Fibroblast of lung (primary cell): ENCODE results near the gene ECSIT. TPM values are rescaled to one million over a fixed set of nuclear protein-coding genes. Genes with fewer than 3 reads are reported as not detected.

Experiments
- DNase-seq, 2 donors: peaks; one replicate each; pipeline versions ENCODE4 v3.0.0 to v3.0.0-alpha.2; 2010; ENCODE audit warnings: low read depth in 2 of 2
- H2AFZ ChIP-seq: 2 replicates; pipeline ENCODE4 v1.5.1; 2012; ENCODE audit warnings: low read length, control low read depth, inconsistent platforms
- H3K27ac ChIP-seq: 2 replicates; pipeline ENCODE4 v1.5.1; 2011; ENCODE audit warnings: low read length, control low read depth; ENCODE audit not compliant: insufficient read depth
- H3K27me3 ChIP-seq: 2 replicates; pipeline ENCODE4 v1.5.1; 2011; ENCODE audit warnings: mild to moderate bottlenecking, low read length; ENCODE audit not compliant: control insufficient read depth, insufficient read depth
- H3K36me3 ChIP-seq: 2 replicates; pipeline ENCODE4 v1.5.1; 2011; ENCODE audit warnings: low read length; ENCODE audit not compliant: control insufficient read depth, insufficient read depth
- H3K4me1 ChIP-seq: 2 replicates; pipeline ENCODE4 v1.5.1; 2011; ENCODE audit warnings: low read length; ENCODE audit not compliant: control insufficient read depth, insufficient read depth; ENCODE audit errors: extremely low read depth
- H3K4me2 ChIP-seq: 2 replicates; pipeline ENCODE4 v1.5.1; 2011; ENCODE audit warnings: low read length, control low read depth; ENCODE audit not compliant: insufficient read depth; ENCODE audit errors: extremely low read depth
- H3K4me3 ChIP-seq, 4 experiments: fragments of 200-600 bp in 1 of 4; sonication (generic) in 1 of 4; replicated peaks in 1 of 4; 2 replicates each; pipeline ENCODE4 v1.5.1; 2011 to 2016; ENCODE audit warnings: low read length in 4 of 4, low read depth in 3 of 4, mild to moderate bottlenecking in 3 of 4, control low read depth in 2 of 4, inconsistent platforms in 1 of 4, mixed read lengths in 1 of 4; ENCODE audit not compliant: insufficient read depth in 1 of 4; ENCODE audit errors: control extremely low read depth in 1 of 4
- H3K79me2 ChIP-seq: 2 replicates; pipeline ENCODE4 v1.5.1; 2012; ENCODE audit warnings: mild to moderate bottlenecking, low read length, inconsistent platforms; ENCODE audit not compliant: control insufficient read depth, insufficient read depth
- H3K9ac ChIP-seq: 2 replicates; pipeline ENCODE4 v1.5.1; 2011; ENCODE audit warnings: mild to moderate bottlenecking, low read length, control low read depth; ENCODE audit not compliant: insufficient read depth
- H3K9me3 ChIP-seq: 2 replicates; pipeline ENCODE4 v1.5.1; 2012; ENCODE audit warnings: low read depth, low read length; ENCODE audit not compliant: control insufficient read depth, insufficient read depth
- H4K20me1 ChIP-seq: 2 replicates; pipeline ENCODE4 v1.5.1; 2011; ENCODE audit warnings: low read length; ENCODE audit not compliant: control insufficient read depth, insufficient read depth; ENCODE audit errors: extremely low read depth
- CTCF ChIP-seq, 2 donors: IDR thresholded peaks in 1 of 2; conservative IDR thresholded peaks in 1 of 2; 1 replicate in 1 of 2; 2 replicates in 1 of 2; pipeline ENCODE4 v1.5.1; 2011 to 2012; ENCODE audit warnings: low read length in 2 of 2, control low read depth in 1 of 2, inconsistent platforms in 1 of 2, low read depth in 1 of 2, mild to moderate bottlenecking in 1 of 2
- EZH2 ChIP-seq: IDR thresholded peaks from 2 replicates; pipeline ENCODE4 v1.5.1; 2012; ENCODE audit warnings: low read length, control low read depth, mild to moderate bottlenecking; ENCODE audit errors: missing control alignments
- polyA plus RNA-seq, 2 donors: library from polyadenylated mRNA; depleted of rRNA in 1 of 2; stranded (reverse) in 1 of 2; unstranded in 1 of 2; fragments of >200 nt; gene quantifications; 2 replicates each; pipeline ENCODE4 v1.2.1, GENCODE V29; 2011 to 2012; ENCODE audit warnings: missing spikeins in 1 of 2
- total RNA-seq: library from RNA; depleted of rRNA; stranded (reverse); fragments of >200 nt; gene quantifications from 2 replicates; pipeline ENCODE4 v1.2.1, GENCODE V29; 2014

Gene ECSIT
- total and polyA plus RNA-seq, 2 donors (not counting 1 experiment from before 2014, with no cell fraction given), result 19.3 to 33.5 TPM

GRCh38 chr19:11485245-11485837, 43.6 kb downstream of the ECSIT start:
- TF ChIP-seq CTCF (conservative IDR thresholded peaks at IDR 0.05 in 1 of 2, IDR thresholded peaks at IDR 0.05 in 1 of 2; ENCODE audit: low read depth in 1 of 2, low read length in 2 of 2) (no peak), EZH2 (no peak)
- no peaks in the 10 kb centered on the region for H3K4me1 ChIP-seq
- no peak overlapping the region for H3K4me2 ChIP-seq
- H3K27me3 ChIP-seq, result peaks cover 18% of the 10 kb centered on the region
- H3K79me2 ChIP-seq, result no peaks in the 10 kb centered on the region
- H4K20me1 ChIP-seq, result no peaks in the 10 kb centered on the region
- no peak for DNase-seq
- no peaks in the 10 kb centered on the region for H3K36me3 ChIP-seq
- H3K27ac ChIP-seq, result no peak overlapping the region
- no peak overlapping the region for H3K9ac ChIP-seq
- no peak overlapping the region for H3K4me3 ChIP-seq
- no peaks in the 10 kb centered on the region for H3K9me3 ChIP-seq
- no peak overlapping the region for H2AFZ ChIP-seq

GRCh38 chr19:11483366-11484111, 45.4 kb downstream of the ECSIT start:
- no peaks in the 10 kb centered on the region for H4K20me1 ChIP-seq
- H3K36me3 ChIP-seq, result no peaks in the 10 kb centered on the region
- H2AFZ ChIP-seq, result no peak overlapping the region
- no peaks in the 10 kb centered on the region for H3K9me3 ChIP-seq
- H3K4me2 ChIP-seq, result no peak overlapping the region
- no peak overlapping the region for H3K9ac ChIP-seq
- no peak overlapping the region for H3K27ac ChIP-seq
- peaks cover 29% of the 10 kb centered on the region for H3K27me3 ChIP-seq
- no peaks in the 10 kb centered on the region for H3K4me1 ChIP-seq
- no peak for TF ChIP-seq EZH2
- no peak for TF ChIP-seq CTCF (conservative IDR thresholded peaks at IDR 0.05 in 1 of 2, IDR thresholded peaks at IDR 0.05 in 1 of 2; ENCODE audit: low read depth in 1 of 2, low read length in 2 of 2)
- H3K4me3 ChIP-seq, result no peak overlapping the region
- DNase-seq, result no peak
- H3K79me2 ChIP-seq, result no peaks in the 10 kb centered on the region

GRCh38 chr19:11482384-11483050, 46.4 kb downstream of the ECSIT start:
- Histone ChIP-seq H3K79me2 (no peaks in the 10 kb centered on the region), H3K4me2 (peak overlapping the region; percentile 27), H3K27ac (no peak overlapping the region), H4K20me1 (no peaks in the 10 kb centered on the region), H3K36me3 (no peaks in the 10 kb centered on the region), H3K4me3 (peak overlapping the region in 1 of 4 experiments; percentile 47), H2AFZ (no peak overlapping the region), H3K9me3 (no peaks in the 10 kb centered on the region), H3K9ac (no peak overlapping the region), H3K27me3 (peaks cover 29% of the 10 kb centered on the region), H3K4me1 (no peaks in the 10 kb centered on the region)
- TF ChIP-seq EZH2 (no peak), CTCF (conservative IDR thresholded peaks at IDR 0.05 in 1 of 2, IDR thresholded peaks at IDR 0.05 in 1 of 2; ENCODE audit: low read depth in 1 of 2, low read length in 2 of 2) (peak; percentile 51 to 68)
- DNase-seq, result peak; percentile 55 to 73
